HEK293 (cell line): Measurements from ENCODE around the gene DGCR2.

Experiments
- SALL2 ChIP-seq: fragments of 450-650 bp; formaldehyde crosslinking; IDR thresholded peaks from 2 replicates; pipeline ENCODE4 v1.5.0; 2017; ENCODE audit warnings: missing biosample characterization, mild to moderate bottlenecking, missing genetic modification characterization, borderline replicate concordance
- ZBTB7A ChIP-seq: fragments of 450-650 bp; formaldehyde crosslinking; IDR thresholded peaks from 2 replicates; pipeline ENCODE4 v1.5.1; 2016; ENCODE audit warnings: low read depth, missing biosample characterization, missing genetic modification characterization
- ZNF214 ChIP-seq: fragments of 450-650 bp; formaldehyde crosslinking; IDR thresholded peaks from 2 replicates; pipeline ENCODE4 v1.5.1; 2017; ENCODE audit warnings: missing biosample characterization, mild to moderate bottlenecking, missing genetic modification characterization, borderline replicate concordance
- ZNF274 ChIP-seq, 2 experiments: fragments of 200-500 bp in 1 of 2; fragments of 450-650 bp in 1 of 2; sonication (Bioruptor generic) in 1 of 2; formaldehyde crosslinking in 1 of 2; IDR thresholded peaks; 2 replicates each; pipeline versions ENCODE4 v1.5.1 to v1.6.1; 2014 to 2016; ENCODE audit warnings: borderline replicate concordance in 1 of 2, inconsistent platforms in 1 of 2, low read length in 1 of 2, missing biosample characterization in 1 of 2, missing genetic modification characterization in 1 of 2
- ZNF571 ChIP-seq: fragments of 450-650 bp; formaldehyde crosslinking; IDR thresholded peaks from 2 replicates; pipeline ENCODE4 v1.5.0; 2017; ENCODE audit warnings: missing biosample characterization, missing genetic modification characterization
- ZNF626 ChIP-seq: fragments of 450-650 bp; sonication (Bioruptor Pico); formaldehyde crosslinking; IDR thresholded peaks from 2 replicates; pipeline ENCODE4 v1.5.1; 2018; ENCODE audit warnings: missing biosample characterization, missing genetic modification characterization, inconsistent platforms
- TF ChIP-seq, protein P1 (sequence below): fragments of 450-650 bp; formaldehyde crosslinking; IDR thresholded peaks from 2 replicates; pipeline ENCODE4 v1.5.1; 2016; ENCODE audit warnings: missing biosample characterization, missing genetic modification characterization
- TF ChIP-seq, protein P2 (sequence below): fragments of 450-650 bp; formaldehyde crosslinking; IDR thresholded peaks from 2 replicates; pipeline ENCODE4 v1.5.1; 2016; ENCODE audit warnings: missing biosample characterization, missing genetic modification characterization
- TF ChIP-seq, protein P3 (sequence below): fragments of 450-650 bp; formaldehyde crosslinking; IDR thresholded peaks from 2 replicates; pipeline ENCODE4 v1.5.1; 2016; ENCODE audit warnings: missing biosample characterization, missing genetic modification characterization, low read depth

DNA sequence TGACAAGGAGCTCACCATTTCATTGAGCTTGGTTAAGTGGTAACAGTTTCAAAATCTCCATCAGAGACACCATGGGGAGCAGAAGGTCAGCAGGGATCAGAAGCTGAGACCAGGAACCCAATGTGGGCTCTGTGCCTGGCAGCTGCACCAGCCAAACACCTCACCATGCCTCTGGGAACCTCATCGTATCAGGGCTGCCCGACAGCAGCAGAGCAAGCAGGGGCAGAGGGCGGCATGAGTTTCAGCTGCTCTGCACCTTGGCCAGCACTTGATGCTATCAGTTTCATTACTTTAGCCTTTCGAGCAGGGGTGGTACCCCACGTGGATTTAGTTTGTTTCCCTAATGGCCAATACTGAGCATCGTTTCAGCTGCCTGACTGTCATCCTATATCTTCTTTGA is 77.8 kb downstream of the DGCR2 start:
- TF ChIP-seq, protein P1, sequence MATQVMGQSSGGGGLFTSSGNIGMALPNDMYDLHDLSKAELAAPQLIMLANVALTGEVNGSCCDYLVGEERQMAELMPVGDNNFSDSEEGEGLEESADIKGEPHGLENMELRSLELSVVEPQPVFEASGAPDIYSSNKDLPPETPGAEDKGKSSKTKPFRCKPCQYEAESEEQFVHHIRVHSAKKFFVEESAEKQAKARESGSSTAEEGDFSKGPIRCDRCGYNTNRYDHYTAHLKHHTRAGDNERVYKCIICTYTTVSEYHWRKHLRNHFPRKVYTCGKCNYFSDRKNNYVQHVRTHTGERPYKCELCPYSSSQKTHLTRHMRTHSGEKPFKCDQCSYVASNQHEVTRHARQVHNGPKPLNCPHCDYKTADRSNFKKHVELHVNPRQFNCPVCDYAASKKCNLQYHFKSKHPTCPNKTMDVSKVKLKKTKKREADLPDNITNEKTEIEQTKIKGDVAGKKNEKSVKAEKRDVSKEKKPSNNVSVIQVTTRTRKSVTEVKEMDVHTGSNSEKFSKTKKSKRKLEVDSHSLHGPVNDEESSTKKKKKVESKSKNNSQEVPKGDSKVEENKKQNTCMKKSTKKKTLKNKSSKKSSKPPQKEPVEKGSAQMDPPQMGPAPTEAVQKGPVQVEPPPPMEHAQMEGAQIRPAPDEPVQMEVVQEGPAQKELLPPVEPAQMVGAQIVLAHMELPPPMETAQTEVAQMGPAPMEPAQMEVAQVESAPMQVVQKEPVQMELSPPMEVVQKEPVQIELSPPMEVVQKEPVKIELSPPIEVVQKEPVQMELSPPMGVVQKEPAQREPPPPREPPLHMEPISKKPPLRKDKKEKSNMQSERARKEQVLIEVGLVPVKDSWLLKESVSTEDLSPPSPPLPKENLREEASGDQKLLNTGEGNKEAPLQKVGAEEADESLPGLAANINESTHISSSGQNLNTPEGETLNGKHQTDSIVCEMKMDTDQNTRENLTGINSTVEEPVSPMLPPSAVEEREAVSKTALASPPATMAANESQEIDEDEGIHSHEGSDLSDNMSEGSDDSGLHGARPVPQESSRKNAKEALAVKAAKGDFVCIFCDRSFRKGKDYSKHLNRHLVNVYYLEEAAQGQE (tag by site-specific recombination) = no peak
- TF ChIP-seq, protein P2, sequence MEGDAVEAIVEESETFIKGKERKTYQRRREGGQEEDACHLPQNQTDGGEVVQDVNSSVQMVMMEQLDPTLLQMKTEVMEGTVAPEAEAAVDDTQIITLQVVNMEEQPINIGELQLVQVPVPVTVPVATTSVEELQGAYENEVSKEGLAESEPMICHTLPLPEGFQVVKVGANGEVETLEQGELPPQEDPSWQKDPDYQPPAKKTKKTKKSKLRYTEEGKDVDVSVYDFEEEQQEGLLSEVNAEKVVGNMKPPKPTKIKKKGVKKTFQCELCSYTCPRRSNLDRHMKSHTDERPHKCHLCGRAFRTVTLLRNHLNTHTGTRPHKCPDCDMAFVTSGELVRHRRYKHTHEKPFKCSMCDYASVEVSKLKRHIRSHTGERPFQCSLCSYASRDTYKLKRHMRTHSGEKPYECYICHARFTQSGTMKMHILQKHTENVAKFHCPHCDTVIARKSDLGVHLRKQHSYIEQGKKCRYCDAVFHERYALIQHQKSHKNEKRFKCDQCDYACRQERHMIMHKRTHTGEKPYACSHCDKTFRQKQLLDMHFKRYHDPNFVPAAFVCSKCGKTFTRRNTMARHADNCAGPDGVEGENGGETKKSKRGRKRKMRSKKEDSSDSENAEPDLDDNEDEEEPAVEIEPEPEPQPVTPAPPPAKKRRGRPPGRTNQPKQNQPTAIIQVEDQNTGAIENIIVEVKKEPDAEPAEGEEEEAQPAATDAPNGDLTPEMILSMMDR (tag by site-specific recombination) = no peak
- no peak for TF ChIP-seq ZBTB7A (tag by site-specific recombination)
- TF ChIP-seq ZNF571 (tag by site-specific recombination) = no peak
- no peak for TF ChIP-seq SALL2 (tag by site-specific recombination)
- TF ChIP-seq ZNF626 (tag by site-specific recombination) = no peak
- TF ChIP-seq, protein P3, sequence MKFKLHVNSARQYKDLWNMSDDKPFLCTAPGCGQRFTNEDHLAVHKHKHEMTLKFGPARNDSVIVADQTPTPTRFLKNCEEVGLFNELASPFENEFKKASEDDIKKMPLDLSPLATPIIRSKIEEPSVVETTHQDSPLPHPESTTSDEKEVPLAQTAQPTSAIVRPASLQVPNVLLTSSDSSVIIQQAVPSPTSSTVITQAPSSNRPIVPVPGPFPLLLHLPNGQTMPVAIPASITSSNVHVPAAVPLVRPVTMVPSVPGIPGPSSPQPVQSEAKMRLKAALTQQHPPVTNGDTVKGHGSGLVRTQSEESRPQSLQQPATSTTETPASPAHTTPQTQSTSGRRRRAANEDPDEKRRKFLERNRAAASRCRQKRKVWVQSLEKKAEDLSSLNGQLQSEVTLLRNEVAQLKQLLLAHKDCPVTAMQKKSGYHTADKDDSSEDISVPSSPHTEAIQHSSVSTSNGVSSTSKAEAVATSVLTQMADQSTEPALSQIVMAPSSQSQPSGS = no peak
- TF ChIP-seq ZNF274 (IDR thresholded peaks at IDR 0.05; ENCODE audit: low read length) = no peak
- no peak for TF ChIP-seq ZNF274 (tag by site-specific recombination; IDR thresholded peaks at IDR 0.05; ENCODE audit: borderline replicate concordance)
- TF ChIP-seq ZNF214 (tag by site-specific recombination) = no peak
